Measurements from ENCODE around the gene KIF5B.

DNA sequence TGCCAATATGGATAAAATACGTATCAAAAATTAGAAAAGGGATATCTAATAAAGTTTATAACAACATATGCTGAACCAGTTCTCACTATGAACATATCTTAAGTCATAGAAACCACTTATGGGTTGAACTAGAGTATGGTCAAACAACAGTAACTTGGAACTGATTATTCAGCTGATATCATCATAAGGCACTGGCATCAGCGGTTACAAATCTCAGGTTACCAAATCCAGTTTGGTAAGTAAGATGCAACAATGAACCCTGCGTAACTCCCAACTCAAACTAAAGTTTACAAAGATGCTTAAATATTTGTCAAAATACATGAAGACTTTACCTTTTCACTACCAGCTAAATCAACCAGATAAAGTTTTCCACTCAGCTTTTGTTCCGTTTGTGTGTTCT lies 19.3 kb downstream of the KIF5B start:
- TF ChIP-seq, protein P1, sequence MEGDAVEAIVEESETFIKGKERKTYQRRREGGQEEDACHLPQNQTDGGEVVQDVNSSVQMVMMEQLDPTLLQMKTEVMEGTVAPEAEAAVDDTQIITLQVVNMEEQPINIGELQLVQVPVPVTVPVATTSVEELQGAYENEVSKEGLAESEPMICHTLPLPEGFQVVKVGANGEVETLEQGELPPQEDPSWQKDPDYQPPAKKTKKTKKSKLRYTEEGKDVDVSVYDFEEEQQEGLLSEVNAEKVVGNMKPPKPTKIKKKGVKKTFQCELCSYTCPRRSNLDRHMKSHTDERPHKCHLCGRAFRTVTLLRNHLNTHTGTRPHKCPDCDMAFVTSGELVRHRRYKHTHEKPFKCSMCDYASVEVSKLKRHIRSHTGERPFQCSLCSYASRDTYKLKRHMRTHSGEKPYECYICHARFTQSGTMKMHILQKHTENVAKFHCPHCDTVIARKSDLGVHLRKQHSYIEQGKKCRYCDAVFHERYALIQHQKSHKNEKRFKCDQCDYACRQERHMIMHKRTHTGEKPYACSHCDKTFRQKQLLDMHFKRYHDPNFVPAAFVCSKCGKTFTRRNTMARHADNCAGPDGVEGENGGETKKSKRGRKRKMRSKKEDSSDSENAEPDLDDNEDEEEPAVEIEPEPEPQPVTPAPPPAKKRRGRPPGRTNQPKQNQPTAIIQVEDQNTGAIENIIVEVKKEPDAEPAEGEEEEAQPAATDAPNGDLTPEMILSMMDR (IDR thresholded peaks at IDR 0.05; ENCODE audit: insufficient read depth, low read length): no peak
- TF ChIP-seq POLR2AphosphoS5 (IDR thresholded peaks at IDR 0.05; ENCODE audit: low read depth) (no peak), SPI1 (IDR thresholded peaks at IDR 0.05; ENCODE audit: borderline replicate concordance, low read depth) (no peak), GABPA (IDR thresholded peaks at IDR 0.05; ENCODE audit: low read depth) (no peak)
- TF ChIP-seq, protein P2, sequence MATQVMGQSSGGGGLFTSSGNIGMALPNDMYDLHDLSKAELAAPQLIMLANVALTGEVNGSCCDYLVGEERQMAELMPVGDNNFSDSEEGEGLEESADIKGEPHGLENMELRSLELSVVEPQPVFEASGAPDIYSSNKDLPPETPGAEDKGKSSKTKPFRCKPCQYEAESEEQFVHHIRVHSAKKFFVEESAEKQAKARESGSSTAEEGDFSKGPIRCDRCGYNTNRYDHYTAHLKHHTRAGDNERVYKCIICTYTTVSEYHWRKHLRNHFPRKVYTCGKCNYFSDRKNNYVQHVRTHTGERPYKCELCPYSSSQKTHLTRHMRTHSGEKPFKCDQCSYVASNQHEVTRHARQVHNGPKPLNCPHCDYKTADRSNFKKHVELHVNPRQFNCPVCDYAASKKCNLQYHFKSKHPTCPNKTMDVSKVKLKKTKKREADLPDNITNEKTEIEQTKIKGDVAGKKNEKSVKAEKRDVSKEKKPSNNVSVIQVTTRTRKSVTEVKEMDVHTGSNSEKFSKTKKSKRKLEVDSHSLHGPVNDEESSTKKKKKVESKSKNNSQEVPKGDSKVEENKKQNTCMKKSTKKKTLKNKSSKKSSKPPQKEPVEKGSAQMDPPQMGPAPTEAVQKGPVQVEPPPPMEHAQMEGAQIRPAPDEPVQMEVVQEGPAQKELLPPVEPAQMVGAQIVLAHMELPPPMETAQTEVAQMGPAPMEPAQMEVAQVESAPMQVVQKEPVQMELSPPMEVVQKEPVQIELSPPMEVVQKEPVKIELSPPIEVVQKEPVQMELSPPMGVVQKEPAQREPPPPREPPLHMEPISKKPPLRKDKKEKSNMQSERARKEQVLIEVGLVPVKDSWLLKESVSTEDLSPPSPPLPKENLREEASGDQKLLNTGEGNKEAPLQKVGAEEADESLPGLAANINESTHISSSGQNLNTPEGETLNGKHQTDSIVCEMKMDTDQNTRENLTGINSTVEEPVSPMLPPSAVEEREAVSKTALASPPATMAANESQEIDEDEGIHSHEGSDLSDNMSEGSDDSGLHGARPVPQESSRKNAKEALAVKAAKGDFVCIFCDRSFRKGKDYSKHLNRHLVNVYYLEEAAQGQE (IDR thresholded peaks at IDR 0.05; ENCODE audit: insufficient replicate concordance, low read depth): no peak

Measured in HL-60 (cell line).